Loucy (cell line): ENCODE measurements around the gene OSBPL7.

Experiments used
- CTCF ChIP-seq: fragments of 200-600 bp; sonication (generic); conservative IDR thresholded peaks from 2 replicates; pipeline ENCODE4 v1.5.1; 2014; ENCODE audit warnings: mild to moderate bottlenecking, antibody characterized with exemption, low read length
- EZH2phosphoT487 ChIP-seq: fragments of 200-600 bp; IDR thresholded peaks from 2 replicates; pipeline ENCODE4 v1.6.1; 2018; ENCODE audit warnings: antibody characterized with exemption, mild to moderate bottlenecking, moderate library complexity, borderline replicate concordance

DNA sequence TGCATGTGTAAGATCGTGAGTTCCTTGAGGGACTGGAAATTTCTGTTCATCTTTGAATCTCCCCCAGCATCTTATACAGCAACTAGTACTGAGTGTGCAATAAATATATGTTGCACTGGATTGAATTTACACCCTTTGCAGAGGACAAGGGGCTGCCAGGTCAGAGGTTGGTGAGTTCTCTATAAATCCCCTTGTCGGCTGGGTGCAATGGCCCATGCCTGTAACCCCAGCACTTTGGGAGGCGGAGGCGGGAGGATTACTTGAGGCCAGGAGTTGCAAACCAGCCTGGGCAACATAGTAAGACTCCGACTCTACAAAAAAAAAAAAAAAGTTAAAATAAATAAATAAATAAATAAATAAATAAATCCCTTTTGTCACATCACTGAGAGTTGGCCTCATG lies 38.8 kb upstream of the OSBPL7 start:
- no peak for TF ChIP-seq CTCF
- TF ChIP-seq EZH2phosphoT487: no peak
